Activated T-helper 17 cell treated with anti-CD3 and anti-CD28 coated beads, Interleukin-2, amount 50 U/mL, for 72 hours (primary cell): ENCODE measurements around the gene SYMPK. TPM values are rescaled to one million over a fixed set of nuclear protein-coding genes. Genes with fewer than 3 reads are reported as not detected.
"Not testable (repeated sequence)": the region's sequence is repeated elsewhere in the genome, so short reads cannot be mapped to it uniquely, and the experiment has no call there.

Experiments used
- ATAC-seq: fragments of 150-1000 bp; cut with Tn5 transposase; replicated peaks from 2 replicates; pipeline ENCODE4 v1.10.0; 2021; ENCODE audit warnings: mild to moderate bottlenecking, moderate library complexity
- H3K27ac Mint-ChIP-seq: one replicate; pipeline ENCODE4 v1.8.0; 2022; ENCODE audit warnings: mixed read lengths
- H3K27me3 Mint-ChIP-seq: one replicate; pipeline ENCODE4 v1.8.0; 2022; ENCODE audit warnings: mixed read lengths
- H3K36me3 Mint-ChIP-seq: one replicate; pipeline ENCODE4 v1.8.0; 2022; ENCODE audit warnings: low read depth, mild to moderate bottlenecking, mixed read lengths
- H3K4me1 Mint-ChIP-seq: one replicate; pipeline ENCODE4 v1.8.0; 2022; ENCODE audit warnings: mixed read lengths
- H3K4me3 Mint-ChIP-seq: one replicate; pipeline ENCODE4 v1.8.0; 2022; ENCODE audit warnings: mild to moderate bottlenecking, mixed read lengths
- H3K9me3 Mint-ChIP-seq: one replicate; pipeline ENCODE4 v1.8.0; 2022; ENCODE audit warnings: mixed read lengths
- total RNA-seq, 2 donors: library from RNA; stranded (reverse); gene quantifications; one replicate each; pipeline ENCODE4 v1.2.3, GENCODE V29; 2022

Gene SYMPK
- total RNA-seq, 2 donors from 2014 or later, result 98.2 to 122 TPM

DNA sequence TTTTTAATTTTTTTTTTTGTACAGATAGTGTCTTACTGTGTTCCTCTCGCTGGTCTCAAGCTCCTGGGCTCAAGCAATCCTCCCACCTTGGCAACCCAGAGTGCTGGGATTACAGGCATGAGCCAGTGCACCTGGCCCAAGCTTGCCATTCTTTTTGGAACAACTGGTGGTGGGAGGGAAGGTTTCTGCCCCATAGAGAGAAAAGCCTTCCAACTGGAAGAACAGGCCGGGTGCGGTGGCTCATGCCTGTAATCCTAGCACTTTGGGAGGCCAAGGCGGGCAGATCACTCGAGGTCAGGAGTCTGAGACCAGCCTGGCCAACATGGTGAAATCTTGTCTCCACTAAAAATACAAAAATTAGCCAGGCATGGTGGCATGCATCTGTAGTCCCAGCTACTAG is 63.4 kb downstream of the SYMPK start:
- H3K9me3 Mint-ChIP-seq, H3K36me3 Mint-ChIP-seq, H3K4me3 Mint-ChIP-seq, H3K27ac Mint-ChIP-seq, H3K4me1 Mint-ChIP-seq, ATAC-seq: not testable (repeated sequence)
- peaks cover 19% of the 10 kb centered on the region for H3K27me3 Mint-ChIP-seq

DNA sequence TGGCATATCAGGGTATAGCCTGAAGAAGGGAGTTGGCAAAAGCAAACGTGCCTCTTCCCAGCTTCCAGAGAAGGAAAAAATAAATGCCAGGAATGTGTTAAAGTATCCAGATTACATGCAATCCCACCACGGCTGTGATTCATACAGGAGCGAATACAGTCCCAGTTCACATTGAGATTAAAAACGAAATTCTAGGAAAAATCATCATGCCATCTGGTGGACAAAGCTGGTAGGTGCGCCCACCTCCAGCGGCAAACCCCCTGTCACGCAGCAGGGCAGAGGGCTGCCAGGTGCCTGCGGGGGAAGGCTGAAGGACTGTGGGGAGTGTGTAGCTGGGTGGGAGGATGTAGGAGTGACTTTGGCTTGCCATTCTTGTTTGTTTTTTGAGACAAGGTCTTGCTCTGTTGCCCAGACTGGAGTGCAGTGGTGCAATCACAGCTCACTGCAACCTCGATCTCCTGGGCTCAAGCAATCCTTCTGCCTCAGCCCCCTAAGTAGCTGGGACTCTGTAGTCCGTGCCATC is 63.9 kb downstream of the SYMPK start:
- H3K27me3 Mint-ChIP-seq, result peaks cover 19% of the 10 kb centered on the region
- H3K4me3 Mint-ChIP-seq, result no peak overlapping the region
- no peaks in the 10 kb centered on the region for H3K36me3 Mint-ChIP-seq
- peaks cover 6% of the 10 kb centered on the region for H3K4me1 Mint-ChIP-seq
- H3K27ac Mint-ChIP-seq, result no peak overlapping the region
- ATAC-seq, result peak; percentile 74
- H3K9me3 Mint-ChIP-seq, result no peaks in the 10 kb centered on the region

- Mint-ChIP-seq H3K36me3 (peaks cover 34% of the 10 kb centered on the region), H3K27ac (no peak overlapping the region), H3K4me3 (no peak overlapping the region), H3K4me1 (peaks cover 33% of the 10 kb centered on the region), H3K27me3 (peaks cover 16% of the 10 kb centered on the region), H3K9me3 (no peaks in the 10 kb centered on the region)
- no peak for ATAC-seq
These were observed 68.3 kb downstream of the SYMPK start for GRCh38 chr19:45794627-45795026.

- H3K27ac Mint-ChIP-seq, result peak overlapping the region; percentile 92
- peaks cover 29% of the 10 kb centered on the region for H3K4me1 Mint-ChIP-seq
- ATAC-seq, result no peak
- H3K27me3 Mint-ChIP-seq, result peaks cover 12% of the 10 kb centered on the region
- peaks cover 42% of the 10 kb centered on the region for H3K36me3 Mint-ChIP-seq
- H3K4me3 Mint-ChIP-seq, result peak overlapping the region; percentile 68
- no peaks in the 10 kb centered on the region for H3K9me3 Mint-ChIP-seq
These were observed 69.1 kb downstream of the SYMPK start for GRCh38 chr19:45793876-45794275.

GRCh38 chr19:45793178-45793564 is 69.8 kb downstream of the SYMPK start:
- peaks cover 11% of the 10 kb centered on the region for H3K27me3 Mint-ChIP-seq
- H3K27ac Mint-ChIP-seq, result peak overlapping the region; percentile 92
- peaks cover 28% of the 10 kb centered on the region for H3K4me1 Mint-ChIP-seq
- peaks cover 49% of the 10 kb centered on the region for H3K36me3 Mint-ChIP-seq
- H3K9me3 Mint-ChIP-seq, result no peaks in the 10 kb centered on the region
- ATAC-seq, result no peak
- peak overlapping the region; percentile 68 for H3K4me3 Mint-ChIP-seq

GRCh38 chr19:45792470-45793177 is 70.3 kb downstream of the SYMPK start, which contains the start of gene DMWD:
DMWD (minus strand) TSS chr19:45792845; CDS start chr19:45792756, 89 bp downstream.
- H3K36me3 Mint-ChIP-seq, result peaks cover 55% of the 10 kb centered on the region
- H3K4me1 Mint-ChIP-seq, result peaks cover 28% of the 10 kb centered on the region
- ATAC-seq, result peak; percentile 96
- peak within 1 kb of the TSS; percentile 92 for H3K27ac Mint-ChIP-seq
- peaks cover 8% of the 10 kb centered on the region for H3K27me3 Mint-ChIP-seq
- H3K4me3 Mint-ChIP-seq, result peak within 1 kb of the TSS; percentile 96
- no peaks in the 10 kb centered on the region for H3K9me3 Mint-ChIP-seq

DNA sequence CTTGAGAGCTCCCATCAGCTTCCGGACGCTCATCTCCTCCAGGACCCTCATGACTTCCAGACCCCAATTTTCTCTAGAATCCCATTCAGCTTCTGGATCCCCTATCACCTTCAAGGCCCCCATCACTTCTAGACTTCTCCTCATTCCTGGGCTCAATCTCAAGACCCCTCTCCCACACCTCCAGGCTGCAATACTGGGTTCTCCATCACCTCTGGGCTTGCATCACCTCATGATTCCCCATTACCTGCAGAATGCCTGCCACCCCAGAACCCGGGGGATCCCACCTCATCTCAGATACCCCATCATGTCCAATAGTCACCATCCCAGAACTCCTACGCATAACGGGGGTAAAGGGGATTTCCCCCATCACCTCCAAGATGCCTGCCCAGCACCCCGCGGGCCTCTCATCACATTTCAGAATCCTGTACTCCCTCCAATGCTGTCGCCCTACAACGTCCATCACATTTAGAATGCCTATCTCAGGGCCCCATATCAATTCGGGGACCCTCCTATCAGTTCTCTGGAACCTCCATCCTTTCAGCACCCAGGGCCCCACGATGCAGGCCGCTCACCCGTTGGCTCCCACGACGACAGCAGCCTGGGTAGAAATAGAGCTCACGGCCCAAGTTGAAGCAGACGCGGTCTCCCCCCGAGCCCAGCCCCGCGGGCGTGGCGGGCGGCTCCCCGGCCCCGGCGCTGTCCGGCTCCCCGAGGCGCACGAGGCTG is 71.0 kb downstream of the SYMPK start:
- ATAC-seq, result peak; percentile 2
- Mint-ChIP-seq H3K4me1 (peaks cover 28% of the 10 kb centered on the region), H3K27me3 (peaks cover 8% of the 10 kb centered on the region), H3K27ac (peak overlapping the region; percentile 92), H3K4me3 (peak overlapping the region; percentile 96), H3K36me3 (peaks cover 62% of the 10 kb centered on the region), H3K9me3 (no peaks in the 10 kb centered on the region)

- Mint-ChIP-seq H3K9me3 (no peaks in the 10 kb centered on the region), H3K36me3 (peaks cover 71% of the 10 kb centered on the region), H3K4me3 (peak overlapping the region; percentile 96), H3K4me1 (peaks cover 28% of the 10 kb centered on the region), H3K27me3 (peaks cover 8% of the 10 kb centered on the region), H3K27ac (peak overlapping the region; percentile 92)
- no peak for ATAC-seq
These were observed 72.0 kb downstream of the SYMPK start for GRCh38 chr19:45790942-45791341.

- no peak for ATAC-seq
- H3K4me3 Mint-ChIP-seq, result no peak overlapping the region
- peaks cover 71% of the 10 kb centered on the region for H3K36me3 Mint-ChIP-seq
- no peaks in the 10 kb centered on the region for H3K9me3 Mint-ChIP-seq
- no peak overlapping the region for H3K27ac Mint-ChIP-seq
- peaks cover 3% of the 10 kb centered on the region for H3K27me3 Mint-ChIP-seq
- H3K4me1 Mint-ChIP-seq, result peaks cover 28% of the 10 kb centered on the region
These were observed 73.7 kb downstream of the SYMPK start for GRCh38 chr19:45789035-45789786.

- peaks cover 63% of the 10 kb centered on the region for H3K36me3 Mint-ChIP-seq
- no peaks in the 10 kb centered on the region for H3K9me3 Mint-ChIP-seq
- peaks cover 9% of the 10 kb centered on the region for H3K4me1 Mint-ChIP-seq
- no peak for ATAC-seq
- no peaks in the 10 kb centered on the region for H3K27me3 Mint-ChIP-seq
- H3K4me3 Mint-ChIP-seq, result no peak overlapping the region
- H3K27ac Mint-ChIP-seq, result no peak overlapping the region
These were observed 76.4 kb downstream of the SYMPK start for GRCh38 chr19:45786533-45786894.

DNA sequence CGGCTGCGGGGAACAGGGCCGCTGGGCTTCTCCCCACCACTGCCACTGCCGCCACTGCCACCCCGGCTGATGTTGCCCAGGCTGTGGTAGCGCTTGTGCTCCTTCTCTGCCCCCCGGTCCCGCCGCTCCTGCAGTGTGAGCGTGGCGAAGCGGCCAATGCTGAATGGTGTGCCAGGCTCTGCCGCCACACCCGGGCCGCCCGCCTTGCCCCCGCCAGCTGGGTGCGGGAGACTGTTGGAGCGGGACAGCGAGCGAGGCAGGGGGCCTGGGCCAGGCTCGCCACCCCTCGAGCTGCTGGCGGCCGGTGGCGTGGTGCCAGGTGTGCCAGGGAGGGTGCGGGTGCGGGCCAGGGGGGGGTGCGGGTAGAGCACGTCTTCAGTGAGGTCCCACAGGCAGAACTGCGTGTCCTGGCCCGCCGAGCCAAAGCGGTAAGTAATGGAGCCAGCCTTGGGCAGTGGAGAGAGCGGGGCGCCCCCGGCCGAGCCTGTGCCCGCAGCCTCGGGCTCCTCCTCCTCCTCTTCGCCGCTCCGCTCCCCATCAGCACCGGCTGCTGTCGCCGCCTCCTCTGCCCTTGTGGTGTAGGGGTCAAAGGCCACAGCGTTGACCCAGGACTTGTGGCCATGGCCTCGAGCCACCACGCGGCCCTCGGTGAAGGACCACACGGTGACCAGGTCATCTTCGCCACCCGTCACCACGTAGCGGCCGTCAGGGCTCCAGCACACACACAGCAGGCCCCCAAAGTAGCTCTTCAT is 77.0 kb downstream of the SYMPK start:
- no peaks in the 10 kb centered on the region for H3K9me3 Mint-ChIP-seq
- peaks cover 2% of the 10 kb centered on the region for H3K27me3 Mint-ChIP-seq

DNA sequence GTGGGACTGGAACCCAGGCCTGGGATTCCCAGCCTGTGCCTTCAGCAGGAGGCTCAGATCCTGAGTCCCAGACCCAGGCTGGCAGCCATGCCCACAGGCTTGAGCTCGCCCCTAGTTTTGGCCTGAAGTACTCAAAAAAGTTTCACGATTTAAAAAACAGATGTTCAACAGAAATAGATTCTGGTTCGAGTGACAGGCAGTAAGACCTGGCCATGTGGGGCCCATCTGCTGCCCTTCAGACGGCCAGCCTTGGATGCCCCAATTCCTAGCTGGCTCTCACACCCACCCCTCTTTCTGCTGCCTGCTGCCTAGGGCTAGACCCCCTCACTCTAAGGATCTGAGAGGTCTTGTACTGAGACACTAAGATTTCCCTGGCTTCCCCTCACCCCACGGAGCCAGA is 77.8 kb downstream of the SYMPK start:
- H3K9me3 Mint-ChIP-seq, result no peaks in the 10 kb centered on the region
- H3K4me1 Mint-ChIP-seq, result peaks cover 4% of the 10 kb centered on the region
- no peak for ATAC-seq
- peaks cover 49% of the 10 kb centered on the region for H3K36me3 Mint-ChIP-seq
- no peak overlapping the region for H3K27ac Mint-ChIP-seq
- no peak overlapping the region for H3K4me3 Mint-ChIP-seq
- H3K27me3 Mint-ChIP-seq, result peaks cover 4% of the 10 kb centered on the region

More for the DNA sequence above, 77.0 kb downstream of the SYMPK start:
- peaks cover 5% of the 10 kb centered on the region for H3K4me1 Mint-ChIP-seq
- no peak overlapping the region for H3K4me3 Mint-ChIP-seq
- no peak overlapping the region for H3K27ac Mint-ChIP-seq
- H3K36me3 Mint-ChIP-seq, result peaks cover 57% of the 10 kb centered on the region
- ATAC-seq, result no peak

DNA sequence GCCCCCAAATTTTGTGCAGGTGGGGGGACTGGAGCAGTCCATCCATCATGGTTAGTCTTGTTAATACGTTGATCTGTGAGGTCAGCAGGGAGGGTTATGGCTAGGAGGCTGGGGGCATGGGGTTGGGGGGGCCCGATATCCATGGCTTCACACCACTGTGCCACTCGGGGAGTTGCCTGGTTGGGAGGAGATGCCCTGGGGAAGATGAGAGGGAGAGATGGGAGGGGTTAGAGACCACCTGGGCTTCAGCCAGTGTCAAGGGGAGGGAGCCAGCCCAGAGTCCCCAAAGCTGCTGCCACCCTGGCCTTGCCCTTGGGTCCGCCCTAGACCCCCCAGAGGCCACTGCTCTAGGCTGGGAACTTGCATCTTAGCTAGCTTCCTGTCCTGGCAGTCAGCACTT is 78.9 kb downstream of the SYMPK start:
- Mint-ChIP-seq H3K9me3 (no peaks in the 10 kb centered on the region), H3K4me1 (peaks cover 10% of the 10 kb centered on the region), H3K4me3 (no peak overlapping the region), H3K36me3 (peaks cover 44% of the 10 kb centered on the region), H3K27ac (no peak overlapping the region), H3K27me3 (peaks cover 10% of the 10 kb centered on the region)
- ATAC-seq, result no peak
